M059J (cell line): ENCODE data around the gene MYCN. TPM values are rescaled to one million over a fixed set of nuclear protein-coding genes. Genes with fewer than 3 reads are reported as not detected.

Experiments used
- DNase-seq: peaks from one replicate; pipeline ENCODE4 v3.0.0-alpha.2; 2012; ENCODE audit warnings: low read depth
- total RNA-seq: library from RNA; depleted of rRNA; stranded (reverse); fragments of >200 nt; shearing (Covaris generic); gene quantifications from 2 replicates; pipeline ENCODE4 v1.2.3, GENCODE V29; 2014

The MYCN gene
- total RNA-seq, 1 experiment from 2014 or later, result not detected

DNA sequence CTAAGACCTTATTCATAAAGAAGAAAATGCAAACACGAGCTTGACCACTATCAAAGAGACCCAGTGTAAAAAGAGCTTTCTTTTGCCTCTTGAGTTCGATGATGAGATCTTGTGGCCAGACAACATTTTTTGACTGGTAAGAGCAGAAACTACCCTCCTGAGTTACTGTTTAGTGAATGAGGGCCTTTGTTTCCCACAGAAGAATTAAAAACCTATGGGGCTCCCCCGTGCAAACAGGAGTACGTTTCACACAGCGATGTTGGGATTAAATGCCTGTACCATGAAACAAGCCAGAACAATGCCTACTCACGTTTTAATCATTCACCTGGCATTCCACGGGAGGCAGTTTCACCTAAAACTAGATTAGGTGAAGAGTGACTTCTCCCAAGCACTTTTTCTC, 36.0 kb downstream of the MYCN start:
- DNase-seq, result no peak

- no peak for DNase-seq
Measured at GRCh38 chr2:15979051-15979758, 38.9 kb downstream of the MYCN start.

DNA sequence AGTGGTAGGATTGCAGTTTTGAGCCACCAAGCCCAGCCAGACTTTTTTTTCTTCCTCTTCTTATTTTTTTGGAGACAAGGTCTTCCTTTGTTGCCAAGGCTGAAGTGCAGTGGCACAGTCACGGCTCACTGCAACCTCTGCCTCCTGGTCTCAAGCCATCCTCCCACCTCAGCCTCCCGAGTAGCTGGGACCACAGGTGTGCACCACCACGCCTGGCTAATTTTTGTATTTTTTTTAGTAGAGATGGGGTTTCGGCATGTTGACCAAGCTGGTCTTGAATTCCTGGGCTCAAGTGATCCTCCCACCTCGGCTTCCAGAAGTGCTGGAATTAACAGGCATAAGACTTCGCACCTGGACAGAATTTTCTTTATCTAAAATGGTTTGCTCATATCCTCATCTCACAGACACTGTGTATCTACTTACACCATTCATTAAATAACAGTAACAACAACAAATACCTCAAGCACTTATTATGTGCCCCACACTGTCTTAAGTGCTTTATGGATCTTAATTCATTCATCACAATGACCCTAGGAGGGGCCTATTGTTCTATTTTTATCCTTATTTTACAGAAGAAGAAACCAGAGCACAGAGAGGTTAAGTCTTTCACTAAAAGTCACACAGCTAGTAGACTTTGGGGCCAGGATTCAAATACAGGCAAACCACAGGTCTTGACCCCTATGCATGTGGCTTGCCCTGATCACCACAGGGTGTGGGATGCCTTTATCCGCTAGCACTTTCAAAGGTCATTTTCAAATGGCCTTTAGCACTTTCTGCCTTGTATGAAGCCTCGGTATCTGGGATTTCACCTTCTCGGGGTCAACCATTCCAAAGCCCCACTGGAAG, 39.6 kb downstream of the MYCN start:
- DNase-seq, result no peak

DNA sequence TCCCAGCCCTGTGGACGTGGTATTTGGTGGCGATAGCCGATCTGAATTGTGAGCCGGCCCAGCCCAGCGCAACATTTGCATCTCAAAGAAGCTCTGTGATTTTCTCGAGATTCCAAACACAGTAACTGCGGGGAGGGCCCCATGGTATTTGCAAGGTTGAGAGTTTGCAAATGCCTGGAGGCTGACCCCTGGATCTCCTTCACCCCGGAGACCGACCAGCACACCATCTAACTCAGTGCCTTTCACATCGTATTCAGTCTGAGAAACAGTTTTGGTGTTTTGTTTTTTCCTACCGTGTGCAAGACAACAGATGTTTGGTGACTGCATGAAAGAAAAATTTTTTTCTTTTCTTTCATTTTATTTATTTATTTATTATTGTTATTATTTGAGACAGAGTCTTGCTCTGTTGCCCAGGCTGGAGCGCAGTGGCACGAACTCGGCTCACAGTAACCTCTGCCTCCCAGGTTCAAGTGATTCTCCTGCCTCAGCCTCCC, 40.3 kb downstream of the MYCN start:
- DNase-seq, result no peak

DNA sequence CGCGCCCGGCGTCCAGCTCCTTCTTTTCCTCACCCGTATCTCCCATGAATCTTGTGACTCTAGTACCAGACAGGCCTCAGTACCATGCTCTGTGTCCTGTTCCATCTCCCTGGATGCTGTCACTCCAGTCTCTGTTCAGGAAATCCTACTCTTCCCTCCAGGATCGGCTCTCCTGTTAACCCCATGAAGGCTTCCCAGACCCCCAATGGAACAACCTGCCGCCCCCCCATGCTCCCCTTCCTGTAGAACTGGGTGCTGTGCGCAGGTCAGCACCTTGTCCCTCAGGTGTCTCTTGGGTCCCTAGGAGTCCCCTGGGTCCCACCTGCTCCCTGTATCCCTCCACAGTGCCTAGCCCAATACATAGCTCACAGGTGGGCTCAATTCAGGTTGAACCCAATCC, 41.3 kb downstream of the MYCN start:
- no peak for DNase-seq

GRCh38 chr2:15982285-15983044, 42.1 kb downstream of the MYCN start:
- DNase-seq, result no peak

- DNase-seq, result no peak
Measured at GRCh38 chr2:15983496-15983895, 43.1 kb downstream of the MYCN start.

GRCh38 chr2:15984368-15985255, 44.3 kb downstream of the MYCN start:
- no peak for DNase-seq

GRCh38 chr2:15985531-15985930, 45.2 kb downstream of the MYCN start:
- DNase-seq, result no peak

DNA sequence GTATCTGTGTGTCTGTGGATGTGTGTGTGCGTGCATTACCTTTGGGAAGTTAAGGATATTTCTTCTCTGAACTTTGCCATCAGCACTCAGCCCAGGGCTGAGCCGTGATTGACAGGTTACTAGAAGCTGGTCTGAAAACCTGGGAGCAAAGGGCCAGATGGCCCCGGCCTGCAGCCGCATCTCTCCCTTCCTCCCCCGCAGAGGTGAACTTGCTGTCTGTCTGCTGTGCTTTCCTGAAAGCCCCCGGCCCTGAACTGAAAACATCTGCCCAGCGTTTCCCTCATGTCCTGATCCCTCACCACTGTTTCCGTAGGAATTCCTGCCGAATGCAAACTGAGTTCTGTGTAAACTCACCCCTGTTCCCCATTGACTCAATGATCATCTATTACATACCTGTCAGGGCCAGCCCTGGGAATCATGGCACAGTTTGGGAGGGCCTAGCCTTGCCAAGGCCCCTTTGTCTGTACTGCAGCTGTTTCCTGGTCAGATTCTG, 45.8 kb downstream of the MYCN start:
- DNase-seq, result no peak

DNA sequence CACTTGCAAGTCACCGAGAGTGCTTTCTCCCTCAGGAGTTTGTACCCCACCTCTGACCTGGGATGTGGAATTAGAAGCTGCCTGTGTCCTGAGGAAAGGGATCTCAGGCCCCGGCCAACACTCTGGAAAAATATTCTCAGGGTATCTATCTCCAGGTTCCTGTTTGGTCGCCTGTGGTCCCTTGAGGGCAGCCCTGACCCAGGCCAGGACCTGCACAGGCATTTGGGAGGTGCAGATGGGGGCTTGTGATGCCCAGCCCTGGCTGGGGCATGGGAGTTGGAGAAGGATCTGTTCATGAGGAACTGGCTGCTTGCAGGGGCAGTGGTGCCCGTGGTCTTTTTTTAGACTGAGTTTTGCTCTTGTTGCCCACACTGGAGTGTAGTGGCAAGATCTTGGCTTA, 46.3 kb downstream of the MYCN start:
- no peak for DNase-seq

GRCh38 chr2:15988733-15989132, 48.4 kb downstream of the MYCN start:
- no peak for DNase-seq

DNA sequence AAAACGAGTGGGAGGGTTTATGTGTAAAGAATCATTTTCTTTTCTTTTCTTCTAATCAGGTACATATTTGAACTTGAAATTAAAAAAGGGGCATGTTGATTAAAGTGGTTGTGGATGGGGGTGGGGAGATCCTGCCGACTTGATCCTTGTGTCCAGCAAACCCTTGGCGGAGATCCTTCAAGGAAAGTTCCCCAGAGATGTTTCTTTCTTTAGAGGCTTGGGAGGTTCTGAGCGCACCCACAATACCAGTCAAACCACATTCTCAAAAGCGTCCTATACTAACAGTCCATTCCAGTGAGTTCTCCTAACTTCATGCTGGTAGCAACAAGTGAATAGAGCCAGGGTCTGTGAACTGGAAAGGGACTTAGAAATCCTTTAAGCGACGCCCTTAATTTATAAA, 49.2 kb downstream of the MYCN start:
- no peak for DNase-seq

- no peak for DNase-seq
Measured at GRCh38 chr2:15990151-15991101, 50.1 kb downstream of the MYCN start.

GRCh38 chr2:15991231-15991630, 50.9 kb downstream of the MYCN start:
- no peak for DNase-seq

DNA sequence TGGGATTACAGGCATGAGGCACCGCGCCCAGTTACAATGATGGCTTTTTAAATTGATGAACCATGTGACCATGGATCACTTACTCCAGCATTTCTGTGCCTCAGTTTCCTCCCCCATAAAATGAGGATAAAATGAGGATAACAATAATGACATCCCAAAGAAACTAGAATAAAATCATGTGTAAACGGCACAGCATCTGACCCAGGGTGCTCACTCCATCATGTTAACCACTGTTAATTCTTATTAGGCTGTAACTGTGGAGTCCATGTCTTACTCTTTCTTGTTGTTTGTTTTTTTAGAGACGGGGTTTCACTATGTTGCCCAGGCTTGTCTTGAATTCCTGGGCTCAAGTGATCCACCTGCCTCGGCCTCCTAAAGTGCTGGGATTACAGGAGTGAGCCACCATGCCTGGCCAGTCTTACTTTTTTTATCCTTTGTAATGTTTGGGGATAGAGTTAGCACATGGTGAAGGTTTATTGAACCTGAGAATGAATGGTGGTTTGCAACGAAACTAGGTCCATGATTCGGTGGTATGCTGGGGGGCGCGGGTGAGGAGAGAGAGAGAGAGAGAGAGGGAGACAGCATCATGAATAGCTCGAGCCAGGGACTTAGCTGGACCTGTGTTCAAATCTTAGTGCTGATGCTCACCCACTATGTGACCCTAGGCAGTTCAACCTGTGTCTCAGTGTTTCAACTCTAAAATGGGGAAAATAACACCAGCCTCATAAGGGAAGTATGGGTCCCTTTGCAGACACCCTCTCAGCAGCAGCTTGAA, 52.3 kb downstream of the MYCN start:
- DNase-seq, result no peak

DNA sequence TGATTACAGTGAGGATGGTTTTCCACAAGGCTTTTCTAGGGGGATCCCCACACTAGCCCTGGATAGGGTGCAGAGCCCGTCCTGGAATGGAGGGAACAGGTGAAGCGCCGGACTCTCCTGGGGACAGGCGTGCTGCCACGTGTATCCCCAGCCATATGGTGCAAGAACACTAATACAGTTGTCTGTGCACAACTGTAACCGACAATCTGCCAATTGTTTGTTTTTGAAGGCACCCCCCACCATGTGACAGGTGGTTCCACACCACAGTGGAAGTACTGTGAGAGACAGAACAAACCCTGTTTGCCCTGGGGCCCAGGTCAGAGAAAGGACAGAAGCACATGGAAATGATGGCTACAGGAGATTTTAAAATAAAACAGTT, 52.9 kb downstream of the MYCN start:
- DNase-seq, result no peak

DNA sequence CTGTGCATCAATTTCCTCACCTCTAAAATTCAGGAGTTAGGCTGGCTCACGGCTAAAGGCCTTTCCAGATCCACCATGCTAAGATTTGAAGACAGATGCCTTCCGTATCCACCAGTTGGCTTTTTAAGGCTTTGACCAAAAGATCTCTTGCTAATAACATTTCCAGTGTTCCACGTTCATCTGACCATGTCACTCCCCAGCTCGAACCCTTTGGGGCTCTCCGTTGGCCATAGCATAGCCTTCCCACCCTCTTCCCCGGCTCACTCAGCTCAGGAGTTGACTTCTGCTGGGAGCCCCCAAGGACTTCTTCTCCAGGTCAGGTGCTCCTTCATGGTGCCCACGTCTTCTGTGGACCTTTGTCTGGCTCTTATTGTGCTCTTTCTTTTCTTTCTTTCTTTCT, 53.3 kb downstream of the MYCN start:
- DNase-seq, result no peak

DNA sequence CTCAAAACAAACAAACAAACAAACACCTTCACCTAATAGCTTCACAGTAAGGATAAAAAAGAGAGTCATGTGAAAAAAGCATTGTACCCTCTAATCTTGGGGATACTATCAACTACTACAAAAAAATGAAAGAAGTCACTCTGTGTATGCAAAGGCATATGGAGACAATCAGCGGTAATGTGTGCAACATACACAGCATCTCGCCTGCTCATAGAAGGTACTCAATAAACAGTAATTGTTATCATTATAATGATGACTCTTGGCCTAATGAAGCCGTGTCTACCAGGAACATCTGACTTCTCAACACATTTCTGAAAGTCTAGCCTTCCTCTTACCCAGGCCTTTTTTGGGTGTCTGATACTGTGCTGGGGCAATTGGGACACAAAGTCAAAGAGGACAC, 55.3 kb downstream of the MYCN start:
- no peak for DNase-seq
